ENCODE measurements around the gene BCAS3.

GRCh38 chr17:60908324-60908723, 230.7 kb downstream of the BCAS3 start:
- TF ChIP-seq EZH2 (IDR thresholded peaks at IDR 0.05; ENCODE audit: borderline replicate concordance, low read length) = no peak
- TF ChIP-seq CTCF (IDR thresholded peaks at IDR 0.05; ENCODE audit: low read length) = no peak

All from OCI-LY1 (cell line).